ENCODE measurements around the gene DDX54. TPM values are rescaled to one million over a fixed set of nuclear protein-coding genes. Genes with fewer than 3 reads are reported as not detected.

Gene DDX54
- total RNA-seq, 1 donor from 2014 or later: 97.0 TPM

DNA sequence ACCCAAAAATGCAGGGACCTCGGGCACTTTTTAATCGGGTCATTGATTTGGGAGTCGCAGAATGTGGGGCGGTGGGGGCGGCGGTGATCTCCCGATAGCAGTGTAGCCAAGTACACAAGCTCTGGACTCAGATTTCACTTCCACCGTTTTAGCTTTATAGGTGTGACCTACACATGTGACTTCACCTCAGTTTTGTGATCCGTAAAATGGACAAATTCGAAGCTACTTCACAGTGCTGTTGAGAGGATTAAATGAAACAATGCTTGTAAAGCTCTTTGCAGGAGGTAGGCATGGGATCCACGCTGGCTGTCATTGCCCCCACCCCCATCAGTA, 721 bp upstream of the DDX54 start:
- intact Hi-C loops (cut with DNase I): loop anchor here (10.0 kb wide), 2 partner anchors 239 to 779 kb away; partner anchors contain the start of genes RBM19 and SDSL
- TF ChIP-seq, protein P1, sequence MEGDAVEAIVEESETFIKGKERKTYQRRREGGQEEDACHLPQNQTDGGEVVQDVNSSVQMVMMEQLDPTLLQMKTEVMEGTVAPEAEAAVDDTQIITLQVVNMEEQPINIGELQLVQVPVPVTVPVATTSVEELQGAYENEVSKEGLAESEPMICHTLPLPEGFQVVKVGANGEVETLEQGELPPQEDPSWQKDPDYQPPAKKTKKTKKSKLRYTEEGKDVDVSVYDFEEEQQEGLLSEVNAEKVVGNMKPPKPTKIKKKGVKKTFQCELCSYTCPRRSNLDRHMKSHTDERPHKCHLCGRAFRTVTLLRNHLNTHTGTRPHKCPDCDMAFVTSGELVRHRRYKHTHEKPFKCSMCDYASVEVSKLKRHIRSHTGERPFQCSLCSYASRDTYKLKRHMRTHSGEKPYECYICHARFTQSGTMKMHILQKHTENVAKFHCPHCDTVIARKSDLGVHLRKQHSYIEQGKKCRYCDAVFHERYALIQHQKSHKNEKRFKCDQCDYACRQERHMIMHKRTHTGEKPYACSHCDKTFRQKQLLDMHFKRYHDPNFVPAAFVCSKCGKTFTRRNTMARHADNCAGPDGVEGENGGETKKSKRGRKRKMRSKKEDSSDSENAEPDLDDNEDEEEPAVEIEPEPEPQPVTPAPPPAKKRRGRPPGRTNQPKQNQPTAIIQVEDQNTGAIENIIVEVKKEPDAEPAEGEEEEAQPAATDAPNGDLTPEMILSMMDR (IDR thresholded peaks at IDR 0.05): no peak
- Histone ChIP-seq H3K36me3 (peaks cover under 1 to 8% of the 10 kb centered on the region in 2 donors), H3K27me3 (no peaks in the 10 kb centered on the region), H3K4me1 (peaks cover 11 to 20% of the 10 kb centered on the region in 2 donors), H3K4me3 (peak overlapping the region; percentile 74 to 84), H3K27ac (peak overlapping the region; percentile 89 to 96), H3K9me3 (no peaks in the 10 kb centered on the region)
- DNase-seq (ENCODE audit: low spot score in 2 of 2): no peak

DNA sequence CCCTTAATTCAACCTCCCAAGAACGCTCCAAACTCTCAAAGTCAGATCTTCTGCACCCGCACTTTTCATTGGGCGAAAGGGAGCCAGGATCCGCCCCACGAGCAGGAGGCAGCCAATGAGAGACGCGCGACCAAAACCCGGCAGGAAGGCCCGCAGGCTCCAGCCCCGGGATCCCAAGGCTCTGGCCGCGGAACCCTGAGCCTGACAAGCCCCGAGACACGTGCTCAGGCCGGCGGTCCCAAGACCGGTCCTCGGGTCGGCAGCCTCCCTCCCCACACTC, 438 bp downstream of the DDX54 start:
- peak overlapping the region; percentile 74 to 84 for H3K4me3 ChIP-seq
- no peaks in the 10 kb centered on the region for H3K9me3 ChIP-seq
- H3K36me3 ChIP-seq: peaks cover 13 to 19% of the 10 kb centered on the region in 2 donors
- TF ChIP-seq, protein P1 (IDR thresholded peaks at IDR 0.05): no peak
- H3K27ac ChIP-seq: peak overlapping the region; percentile 89 to 96
- intact Hi-C loops (cut with DNase I): loop anchor here (1.0 to 10.0 kb wide), 6 partner anchors 8 to 780 kb away; partner anchors contain the start of genes PLBD2, RBM19 and SDSL
- DNase-seq (ENCODE audit: low spot score in 2 of 2): peak; percentile 41 to 92
- peaks cover 11 to 20% of the 10 kb centered on the region in 2 donors for H3K4me1 ChIP-seq
- H3K27me3 ChIP-seq: no peaks in the 10 kb centered on the region

DNA sequence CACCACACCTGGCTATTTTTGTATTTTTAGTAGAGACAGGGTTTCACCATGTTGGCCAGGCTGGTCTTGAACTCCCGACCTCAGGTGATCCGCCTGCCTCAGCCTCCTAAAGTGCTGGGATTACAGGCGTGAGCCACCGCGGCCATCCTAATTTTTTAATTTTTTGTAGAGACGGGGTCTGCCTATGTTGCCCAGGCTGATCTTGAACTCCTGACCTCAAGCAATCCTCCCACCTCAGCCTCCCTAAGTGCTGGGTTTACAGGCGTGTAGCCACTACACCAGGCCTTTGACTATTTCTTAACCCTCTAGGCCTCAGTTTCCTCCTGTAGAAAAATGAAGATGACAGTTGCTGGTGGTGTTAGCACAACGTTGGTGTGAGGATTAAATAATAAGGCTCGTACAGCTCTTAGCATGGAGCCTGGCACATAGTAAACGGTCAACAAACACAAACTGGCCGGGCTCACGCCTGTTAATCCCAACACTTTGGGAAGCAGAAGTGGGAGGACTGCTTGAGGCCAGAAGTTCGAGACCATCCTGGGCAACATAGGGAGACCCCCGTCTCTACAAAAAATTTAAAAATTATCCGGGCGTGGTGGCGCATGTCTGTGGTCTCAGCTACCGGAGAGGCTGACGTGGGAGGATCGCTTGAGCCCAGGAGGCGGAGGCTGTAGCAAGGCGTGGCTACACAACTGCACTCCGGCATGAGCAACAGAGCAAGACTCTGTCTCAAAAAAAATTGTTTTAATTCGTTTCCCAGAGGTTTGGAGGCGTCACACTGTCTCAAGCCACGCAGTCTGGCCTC, 979 bp downstream of the DDX54 start:
- no peaks in the 10 kb centered on the region for H3K27me3 ChIP-seq
- H3K27ac ChIP-seq: peak overlapping the region; percentile 89 to 96
- peaks cover 11 to 20% of the 10 kb centered on the region in 2 donors for H3K4me1 ChIP-seq
- intact Hi-C loops (cut with DNase I): loop anchor here (10.0 kb wide), 2 partner anchors 241 to 781 kb away; partner anchors contain the start of genes RBM19 and SDSL
- TF ChIP-seq, protein P1 (IDR thresholded peaks at IDR 0.05): no peak
- H3K36me3 ChIP-seq: peaks cover 18 to 23% of the 10 kb centered on the region in 2 donors
- DNase-seq (ENCODE audit: low spot score in 2 of 2): no peak
- H3K9me3 ChIP-seq: no peaks in the 10 kb centered on the region
- H3K4me3 ChIP-seq: peak overlapping the region; percentile 74 to 84

DNA sequence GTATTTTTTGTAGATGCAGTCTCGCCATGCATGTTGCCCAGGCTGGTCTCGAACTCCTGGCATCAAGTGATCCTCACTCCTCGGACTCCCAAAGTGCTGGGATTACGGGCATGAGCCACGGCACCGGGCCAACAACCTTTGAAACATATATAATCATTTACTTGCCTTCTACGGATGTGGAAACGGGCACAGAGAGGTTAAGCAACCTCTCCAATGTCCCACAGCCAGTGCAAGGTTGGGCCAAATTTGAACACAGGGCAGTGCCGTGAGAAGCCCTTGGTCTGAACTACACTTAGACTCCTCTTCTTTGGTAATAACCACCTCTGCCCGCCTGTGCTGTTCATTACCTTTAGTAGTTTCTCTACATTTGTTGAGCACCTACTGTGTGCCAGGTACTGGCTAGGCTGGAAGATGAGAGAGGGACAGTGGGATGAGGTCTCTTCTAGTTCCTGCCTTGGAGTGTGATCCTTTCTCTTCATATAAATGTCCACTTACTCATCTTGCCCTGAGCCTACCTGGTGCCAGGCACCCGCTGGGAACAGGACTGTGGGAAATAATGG, 2.2 kb downstream of the DDX54 start:
- DNase-seq (ENCODE audit: low spot score in 2 of 2): no peak
- no peaks in the 10 kb centered on the region for H3K27me3 ChIP-seq
- no peak overlapping the region for H3K4me3 ChIP-seq
- H3K36me3 ChIP-seq: peaks cover 30 to 31% of the 10 kb centered on the region in 2 donors
- peaks cover 11 to 20% of the 10 kb centered on the region in 2 donors for H3K4me1 ChIP-seq
- TF ChIP-seq, protein P1 (IDR thresholded peaks at IDR 0.05): no peak
- H3K27ac ChIP-seq: no peak overlapping the region
- intact Hi-C loops (cut with DNase I): loop anchor here (10.0 kb wide), 2 partner anchors 242 to 782 kb away; partner anchors contain the start of genes RBM19 and SDSL
- H3K9me3 ChIP-seq: no peaks in the 10 kb centered on the region

DNA sequence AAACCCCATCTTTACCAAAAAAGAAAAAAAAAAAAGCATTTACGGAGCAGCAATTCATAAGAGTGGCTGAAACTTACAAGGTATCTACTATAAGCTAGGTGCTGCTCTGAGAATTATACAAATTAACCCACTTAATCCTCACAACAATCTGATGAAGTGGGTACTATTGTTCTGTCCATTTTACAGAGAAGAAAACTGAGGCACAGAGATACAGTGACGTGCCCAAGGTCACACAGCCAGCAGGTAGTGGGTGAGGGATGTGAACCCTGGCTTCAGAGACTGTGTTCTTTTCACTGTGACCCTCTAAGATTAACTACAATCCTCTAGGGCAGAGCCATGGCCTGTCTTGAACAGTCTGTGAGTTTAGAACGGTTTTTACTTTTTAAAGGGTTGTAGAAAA, 3.3 kb downstream of the DDX54 start:
- TF ChIP-seq, protein P1 (IDR thresholded peaks at IDR 0.05): no peak
- Histone ChIP-seq H3K4me1 (peaks cover 11 to 20% of the 10 kb centered on the region in 2 donors), H3K9me3 (no peaks in the 10 kb centered on the region), H3K4me3 (no peak overlapping the region), H3K27me3 (no peaks in the 10 kb centered on the region), H3K27ac (no peak overlapping the region), H3K36me3 (peaks cover 41 to 43% of the 10 kb centered on the region in 2 donors)
- intact Hi-C loops (cut with DNase I): loop anchor here (10.0 kb wide), 2 partner anchors 243 to 783 kb away; partner anchors contain the start of genes RBM19 and SDSL
- DNase-seq (ENCODE audit: low spot score in 2 of 2): no peak
